ENCODE measurements around the gene LAPTM5. TPM values are rescaled to one million over a fixed set of nuclear protein-coding genes. Genes with fewer than 3 reads are reported as not detected.

The LAPTM5 gene
- polyA plus RNA-seq, 3 donors = 1,019 to 1,669 (median 1,153) TPM

DNA sequence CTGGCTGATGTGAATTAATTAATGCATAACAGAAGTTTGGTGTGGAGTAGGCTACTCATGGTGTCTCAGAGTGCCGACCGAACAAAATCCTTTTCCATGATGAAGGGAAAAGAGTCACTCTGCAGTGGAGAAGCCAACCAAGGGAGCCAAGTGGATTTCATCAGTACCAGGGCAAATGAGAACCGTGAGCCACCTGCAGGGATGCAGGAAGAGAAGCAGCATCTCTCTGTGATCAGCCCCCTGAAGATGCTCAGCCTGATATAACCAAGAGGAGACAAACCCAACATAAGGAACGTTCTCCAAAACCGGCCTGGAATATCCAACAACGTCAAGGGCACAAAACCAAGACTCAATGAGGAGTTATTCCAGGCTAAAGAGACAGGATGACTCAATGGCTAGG is 13.4 kb upstream of the LAPTM5 start:
- Histone ChIP-seq H4K20me1 (ENCODE audit: insufficient read depth, low read length) (no peaks in the 10 kb centered on the region), H3K4me1 (ENCODE audit: control insufficient read depth in 1 of 2, insufficient read depth in 2 of 2, low read length in 2 of 2) (no peaks in the 10 kb centered on the region), H3K4me2 (replicated peaks; ENCODE audit: extremely low read depth, low read length, poor library complexity, severe bottlenecking) (no peak overlapping the region), H3K27me3 (ENCODE audit: control insufficient read depth in 2 of 2, insufficient read depth in 2 of 2, low read length in 2 of 2) (no peaks in the 10 kb centered on the region), H3K4me3 (replicated peaks in 1 of 3; ENCODE audit: low read depth in 2 of 3, low read length in 3 of 3) (no peak overlapping the region), H3K36me3 (replicated peaks in 1 of 2; ENCODE audit: control insufficient read depth in 1 of 2, insufficient read depth in 2 of 2, low read length in 2 of 2) (no peaks in the 10 kb centered on the region), H2AFZ (ENCODE audit: insufficient read depth, low read depth, low read length, poor library complexity, severe bottlenecking) (no peak overlapping the region), H3K79me2 (ENCODE audit: insufficient read depth, low read length) (no peaks in the 10 kb centered on the region), H3K9ac (ENCODE audit: insufficient read depth, low read length, poor library complexity, severe bottlenecking) (no peak overlapping the region), H3K9me3 (replicated peaks in 1 of 2; ENCODE audit: control insufficient read depth in 1 of 2, insufficient read depth in 1 of 2, low read length in 2 of 2) (no peaks in the 10 kb centered on the region), H3K27ac (ENCODE audit: low read depth in 1 of 2, low read length in 2 of 2) (no peak overlapping the region)
- Mint-ChIP-seq H3K9me3 (no peaks in the 10 kb centered on the region), H3K4me1 (peaks cover 16% of the 10 kb centered on the region), H3K27me3 (ENCODE audit: low read depth in 3 of 3) (peaks cover 3 to 18% (median 18%) of the 10 kb centered on the region in 3 donors), H3K4me3 (no peak overlapping the region), H3K27ac (no peak overlapping the region), H3K36me3 (peaks cover 0 to 3% of the 10 kb centered on the region in 2 donors)
- no peak for DNase-seq
- intact Hi-C loops (cut with micrococcal nuclease) = no loop called here
- no peak for TF ChIP-seq CTCF (IDR thresholded peaks at IDR 0.05)
- 92% methylated on average over 6 of the region's 6 CpGs for WGBS (ENCODE audit: insufficient coverage)

DNA sequence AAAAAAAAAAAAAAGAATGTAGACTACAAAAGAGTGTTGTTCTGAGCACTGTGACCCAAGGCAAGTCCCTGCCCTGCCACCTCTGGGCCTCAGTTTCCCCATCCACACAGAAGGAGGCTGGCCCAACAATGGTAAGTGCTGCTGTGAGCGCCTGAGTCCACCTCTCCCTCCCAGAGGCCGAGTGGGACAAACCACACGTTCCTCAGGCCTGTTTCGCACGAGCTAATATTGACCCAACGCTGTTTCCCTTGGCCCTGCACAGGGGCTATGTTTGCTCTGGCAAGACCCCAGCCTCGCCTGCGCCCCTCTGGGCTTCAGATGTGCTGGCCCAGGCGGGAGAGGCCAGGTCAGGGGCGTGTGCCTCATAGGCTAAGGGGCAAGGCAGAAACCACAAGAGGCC is 12.6 kb upstream of the LAPTM5 start:
- H3K4me1 ChIP-seq (ENCODE audit: control insufficient read depth in 1 of 2, insufficient read depth in 2 of 2, low read length in 2 of 2) = no peaks in the 10 kb centered on the region
- Mint-ChIP-seq H3K9me3 (no peaks in the 10 kb centered on the region), H3K4me1 (peaks cover 16% of the 10 kb centered on the region), H3K4me3 (no peak overlapping the region), H3K27ac (no peak overlapping the region), H3K36me3 (peaks cover 0 to 3% of the 10 kb centered on the region in 2 donors), H3K27me3 (ENCODE audit: low read depth in 3 of 3) (peaks cover 3 to 19% (median 18%) of the 10 kb centered on the region in 3 donors)
- no peak overlapping the region for H2AFZ ChIP-seq (ENCODE audit: insufficient read depth, low read depth, low read length, poor library complexity, severe bottlenecking)
- no peaks in the 10 kb centered on the region for H3K9me3 ChIP-seq (replicated peaks in 1 of 2; ENCODE audit: control insufficient read depth in 1 of 2, insufficient read depth in 1 of 2, low read length in 2 of 2)
- intact Hi-C loops (cut with micrococcal nuclease) = no loop called here
- DNase-seq = no peak
- H3K4me3 ChIP-seq (replicated peaks in 1 of 3; ENCODE audit: low read depth in 2 of 3, low read length in 3 of 3) = no peak overlapping the region
- no peaks in the 10 kb centered on the region for H3K27me3 ChIP-seq (ENCODE audit: control insufficient read depth in 2 of 2, insufficient read depth in 2 of 2, low read length in 2 of 2)
- TF ChIP-seq CTCF (IDR thresholded peaks at IDR 0.05) = no peak
- no peak overlapping the region for H3K27ac ChIP-seq (ENCODE audit: low read depth in 1 of 2, low read length in 2 of 2)
- H3K4me2 ChIP-seq (replicated peaks; ENCODE audit: extremely low read depth, low read length, poor library complexity, severe bottlenecking) = no peak overlapping the region
- no peaks in the 10 kb centered on the region for H3K79me2 ChIP-seq (ENCODE audit: insufficient read depth, low read length)
- H3K9ac ChIP-seq (ENCODE audit: insufficient read depth, low read length, poor library complexity, severe bottlenecking) = no peak overlapping the region
- WGBS (ENCODE audit: insufficient coverage) = 90% methylated on average over 6 of the region's 10 CpGs
- no peaks in the 10 kb centered on the region for H4K20me1 ChIP-seq (ENCODE audit: insufficient read depth, low read length)
- H3K36me3 ChIP-seq (replicated peaks in 1 of 2; ENCODE audit: control insufficient read depth in 1 of 2, insufficient read depth in 2 of 2, low read length in 2 of 2) = no peaks in the 10 kb centered on the region
